Measurements from ENCODE around the gene NWD2. TPM values are rescaled to one million over a fixed set of nuclear protein-coding genes. Genes with fewer than 3 reads are reported as not detected.

The NWD2 gene
- total RNA-seq, 1 experiment from 2014 or later, result not detected

DNA sequence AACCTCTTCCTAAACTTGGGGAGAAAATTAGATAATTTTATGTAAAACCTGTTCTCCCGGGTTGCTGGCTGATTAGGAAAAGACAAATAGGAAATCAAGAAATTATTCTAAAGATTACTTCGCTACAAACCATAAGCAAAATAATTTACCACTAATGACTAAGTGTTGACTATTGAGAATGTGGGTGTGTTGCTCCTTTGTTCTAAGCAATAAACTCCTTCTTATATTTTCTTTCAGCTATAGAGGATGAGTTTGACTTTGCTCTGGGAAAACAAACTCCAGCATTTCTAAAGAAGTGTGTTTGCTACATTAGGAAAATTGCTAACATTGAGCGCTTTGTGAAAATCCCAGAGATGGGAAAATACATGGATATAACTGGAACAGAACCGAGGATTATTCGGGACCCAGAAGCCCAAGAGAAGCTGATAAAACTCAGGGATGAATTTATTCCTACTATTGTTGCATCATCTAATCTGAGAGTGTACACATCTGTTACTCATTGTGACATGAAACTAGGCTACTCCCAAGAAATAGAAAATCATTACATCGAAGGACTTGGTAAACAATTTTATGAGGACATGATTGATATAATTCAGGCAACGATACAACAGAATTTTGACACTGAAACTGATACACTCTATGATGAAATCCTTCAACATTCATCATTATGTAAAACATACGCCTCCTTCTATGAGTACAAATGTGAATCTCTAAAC, 194.2 kb downstream of the NWD2 start:
- DNase-seq (ENCODE audit: low read depth), result no peak

DNA sequence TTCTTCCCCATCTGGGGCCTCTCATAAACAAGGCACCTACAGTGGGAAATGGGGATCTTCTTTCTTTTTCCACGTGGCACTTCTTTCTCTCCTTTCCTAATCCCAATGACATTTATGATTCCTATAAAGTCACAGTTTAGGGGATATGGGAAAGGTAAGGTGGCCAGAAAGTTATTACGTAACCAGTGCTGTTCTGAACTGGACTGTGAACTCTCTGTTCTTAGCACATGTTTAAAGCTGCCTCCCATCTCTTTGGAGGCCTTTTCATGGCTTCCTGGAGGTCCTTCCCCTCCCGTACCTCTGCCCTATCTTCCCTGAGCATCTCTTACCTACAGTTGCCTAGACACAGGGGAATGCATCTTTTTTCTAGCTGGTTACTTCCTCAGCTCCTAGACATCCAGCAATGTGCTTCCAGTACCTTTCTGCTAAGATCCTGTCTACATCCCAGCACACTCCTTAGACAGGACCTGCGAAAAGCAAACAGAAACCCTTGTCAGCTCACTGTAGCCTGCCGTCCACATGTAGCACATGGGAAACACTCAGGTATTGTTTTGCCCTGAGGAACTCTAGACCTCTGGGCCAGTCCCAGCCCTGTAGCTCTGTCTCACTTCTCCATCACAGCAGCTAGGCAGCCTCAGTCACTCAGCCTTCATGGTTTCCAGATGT, 195.4 kb downstream of the NWD2 start:
- no peak for DNase-seq (ENCODE audit: low read depth)

DNA sequence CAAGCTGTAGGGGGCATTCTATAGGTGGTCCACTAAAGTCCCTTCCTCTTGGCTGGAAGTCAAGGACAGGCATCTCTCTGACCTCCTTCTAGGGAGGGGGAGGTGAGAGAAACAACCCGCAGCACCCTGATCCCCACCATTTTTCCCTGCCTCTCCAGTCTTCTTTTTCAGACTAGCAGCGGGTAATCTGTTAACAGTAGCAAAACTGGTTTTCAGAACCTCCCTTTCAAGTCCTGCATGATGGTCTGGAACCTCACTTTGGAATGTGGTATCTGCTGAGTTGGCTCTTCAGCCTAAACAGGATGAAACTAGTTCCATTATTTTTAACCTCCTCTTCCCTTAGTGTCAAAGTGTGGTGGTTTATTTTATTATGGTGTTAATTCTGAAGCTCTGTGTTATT, 196.0 kb downstream of the NWD2 start:
- DNase-seq (ENCODE audit: low read depth), result no peak

DNA sequence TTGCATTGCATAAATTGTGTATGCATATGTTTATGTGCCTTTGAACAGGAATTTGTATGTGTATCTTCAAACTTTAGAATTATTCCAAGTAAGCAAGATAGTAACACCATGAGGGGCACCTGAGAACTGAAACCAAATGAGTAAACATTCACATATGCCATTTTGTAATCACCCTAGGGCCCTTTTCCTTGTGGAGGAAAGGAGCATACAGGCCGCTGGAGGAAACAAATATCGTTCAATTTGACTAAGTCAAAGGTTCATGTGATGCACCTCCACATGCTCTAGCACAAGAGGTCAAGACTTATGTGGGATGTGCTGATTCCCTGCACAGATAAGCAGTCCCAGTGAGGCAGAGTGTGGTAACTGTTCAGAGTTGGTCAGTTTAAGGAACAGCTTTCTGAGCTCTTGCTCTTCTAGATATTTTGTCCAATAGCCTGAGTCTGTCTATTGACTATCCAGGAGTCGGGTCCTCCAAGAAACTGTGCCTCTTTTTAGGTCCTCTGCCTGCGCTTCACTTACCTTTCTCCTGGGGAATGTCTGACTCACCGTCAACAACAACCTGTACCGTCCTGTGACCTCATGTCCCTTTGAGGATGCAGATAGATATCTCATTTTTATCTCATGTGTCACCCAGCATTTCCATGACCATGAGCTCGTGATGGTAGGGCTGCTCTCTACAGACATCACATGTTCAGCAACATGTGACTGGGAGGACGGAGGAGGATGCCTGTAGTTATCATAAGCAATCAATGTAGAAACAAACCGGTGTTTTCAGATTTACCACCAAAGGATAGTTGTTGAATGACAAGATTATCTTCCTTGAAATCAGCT, 196.9 kb downstream of the NWD2 start:
- DNase-seq (ENCODE audit: low read depth), result peak; percentile 70

DNA sequence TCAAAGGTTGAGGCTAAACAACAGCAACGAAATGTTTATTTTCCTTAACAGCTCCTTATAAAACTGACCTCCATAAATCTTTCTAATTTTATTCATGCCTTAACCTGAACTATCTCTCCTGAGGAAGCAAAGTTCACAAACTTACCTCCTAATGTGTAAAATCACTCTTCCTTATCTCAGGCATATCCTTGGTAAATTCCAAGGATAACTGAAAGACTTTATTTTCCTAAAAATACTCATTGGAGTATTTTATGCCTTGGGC, 197.4 kb downstream of the NWD2 start:
- no peak for DNase-seq (ENCODE audit: low read depth)

DNA sequence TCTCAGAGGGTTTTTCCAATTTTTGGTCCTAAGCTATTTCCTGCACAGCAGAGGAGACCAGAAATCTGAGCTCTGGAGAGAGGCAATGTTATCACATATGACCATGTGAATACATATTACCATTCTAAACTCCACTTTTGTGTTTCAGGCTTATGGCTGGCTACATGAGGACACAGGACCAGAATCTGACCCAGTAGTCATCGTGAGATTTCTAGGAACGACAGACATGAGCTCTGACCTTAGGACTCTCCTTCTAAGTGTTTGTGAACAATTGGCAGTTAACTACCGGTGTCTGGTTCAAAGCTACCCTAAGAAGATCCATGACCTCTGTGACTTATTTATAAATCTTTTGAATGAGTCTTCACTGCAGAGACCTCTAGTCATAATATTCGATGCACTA, 198.6 kb downstream of the NWD2 start:
- no peak for DNase-seq (ENCODE audit: low read depth)

DNA sequence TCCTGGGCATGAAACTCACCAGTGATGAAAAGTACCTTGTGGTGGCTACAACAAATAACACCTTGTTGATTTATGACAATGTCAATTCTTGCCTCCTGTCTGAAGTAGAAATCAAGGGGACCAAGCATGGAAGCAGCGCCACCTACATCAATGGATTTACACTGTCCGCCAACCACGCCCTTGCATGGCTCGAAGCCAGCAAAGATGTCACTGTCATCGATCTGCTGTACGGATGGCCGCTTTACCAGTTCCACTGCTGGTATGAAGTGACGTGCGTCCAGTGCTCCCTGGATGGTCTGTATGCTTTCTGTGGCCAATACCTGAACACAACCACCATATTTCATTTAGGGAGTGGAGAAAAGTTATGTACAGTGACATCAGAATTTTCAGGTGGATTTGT, 200.5 kb downstream of the NWD2 start:
- no peak for DNase-seq (ENCODE audit: low read depth)

DNA sequence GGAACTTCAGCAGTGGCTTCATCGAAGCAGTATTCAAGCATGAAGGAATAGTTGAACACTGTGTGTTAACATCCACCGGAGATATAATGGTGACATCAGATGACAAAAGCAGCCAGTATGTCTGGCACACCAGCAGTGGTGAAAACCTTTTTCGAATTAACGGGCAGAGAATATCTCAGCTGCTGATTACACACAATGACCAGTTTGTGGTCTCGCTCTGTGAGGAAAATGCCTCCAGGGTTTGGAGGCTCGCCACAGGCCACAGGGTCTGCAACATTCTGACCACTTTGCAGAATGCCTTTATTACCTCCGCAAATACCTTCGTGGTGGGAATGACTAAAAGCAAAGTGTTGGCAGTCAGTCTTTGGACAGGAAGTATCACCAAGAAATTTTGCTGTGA, 201.5 kb downstream of the NWD2 start:
- peak; percentile 79 for DNase-seq (ENCODE audit: low read depth)

DNA sequence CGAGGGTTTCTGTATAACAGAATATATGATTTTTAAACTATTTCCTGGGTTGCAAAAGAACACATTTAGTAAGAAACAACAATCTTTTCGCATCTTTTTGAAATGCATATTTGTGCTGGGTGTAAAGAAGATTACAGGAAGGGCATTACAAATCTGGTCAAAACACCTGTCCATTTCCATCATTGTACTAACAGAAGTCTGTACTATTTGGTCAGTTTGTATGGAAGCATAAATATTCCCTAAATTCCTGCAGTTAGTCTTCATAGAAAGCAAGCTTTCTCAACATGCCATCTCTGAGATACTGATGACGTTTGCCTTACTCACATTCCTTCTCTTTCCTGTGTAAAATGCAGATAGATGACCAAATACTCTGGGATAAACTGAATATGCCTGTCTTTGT, 203.3 kb downstream of the NWD2 start:
- DNase-seq (ENCODE audit: low read depth), result peak; percentile 5

DNA sequence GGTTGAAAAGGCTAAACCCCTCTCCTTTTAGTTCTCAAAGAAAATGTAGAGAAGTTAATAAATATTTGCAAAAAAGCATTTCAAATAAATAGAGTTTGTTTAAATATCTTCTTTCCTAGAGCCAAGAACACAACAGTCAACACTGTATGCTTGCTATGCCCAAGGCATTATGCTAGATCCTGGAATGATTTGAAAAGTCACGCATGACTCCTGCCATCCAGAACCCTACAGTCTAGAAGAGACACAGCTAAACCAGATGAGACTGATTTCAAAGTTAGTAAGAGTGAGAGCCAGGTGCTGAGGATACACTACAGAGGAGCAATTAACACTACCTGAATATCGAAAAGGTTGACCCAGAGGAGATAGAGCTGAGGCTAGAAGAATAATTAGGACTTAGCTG, 205.8 kb downstream of the NWD2 start:
- DNase-seq (ENCODE audit: low read depth), result no peak

DNA sequence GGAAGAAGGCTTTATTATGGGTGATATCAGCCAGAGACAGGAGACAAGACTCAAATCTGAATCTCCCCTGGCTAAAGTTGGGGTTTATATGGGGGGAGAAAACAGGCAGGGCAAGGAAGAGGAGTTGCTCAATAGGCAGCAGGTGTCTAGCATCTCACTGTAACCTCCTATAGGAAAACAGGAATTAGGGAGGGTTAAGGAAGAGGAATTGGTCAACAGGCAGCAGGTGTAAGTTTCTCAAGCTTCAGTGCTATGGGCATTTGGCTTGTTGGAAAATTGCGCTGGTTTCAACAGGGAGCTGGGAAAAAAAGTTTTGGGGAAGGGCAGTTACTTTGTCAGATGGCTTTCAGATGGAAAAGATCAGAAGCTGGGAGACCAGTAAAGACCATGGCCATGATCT, 206.4 kb downstream of the NWD2 start:
- no peak for DNase-seq (ENCODE audit: low read depth)

DNA sequence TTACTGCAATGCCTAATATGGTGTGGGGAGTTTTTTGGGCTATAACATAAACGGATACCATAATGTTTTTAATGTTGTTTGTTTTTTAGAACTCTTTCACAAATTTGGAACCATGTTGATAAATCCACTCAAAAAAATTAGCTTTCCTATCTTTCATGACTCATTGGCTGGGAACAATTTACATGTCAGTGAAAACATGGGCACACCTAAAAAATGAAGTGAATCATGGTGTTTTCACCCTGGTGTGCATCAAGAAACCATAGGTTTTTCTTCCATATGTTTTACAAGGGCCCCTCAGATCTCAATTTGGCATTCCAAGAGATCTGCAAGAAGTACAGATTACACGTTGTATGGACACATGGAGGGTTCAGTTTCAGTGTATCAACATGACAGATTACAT, 207.1 kb downstream of the NWD2 start:
- no peak for DNase-seq (ENCODE audit: low read depth)

DNA sequence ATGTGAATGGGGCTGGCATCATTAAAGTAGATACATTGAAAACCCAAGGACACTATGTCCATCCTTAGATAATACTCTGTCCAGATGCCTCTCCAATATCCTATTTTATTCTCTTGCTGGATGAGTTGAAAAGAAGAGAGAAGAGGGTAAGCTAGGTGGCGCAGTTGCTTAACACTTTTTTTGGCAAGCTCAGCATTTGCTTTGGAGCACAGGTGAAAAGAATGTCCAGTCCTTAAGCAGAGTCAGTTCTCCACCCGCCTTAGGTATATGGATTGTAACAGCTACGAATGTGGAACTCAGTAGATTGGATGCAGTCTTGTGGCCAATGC, 208.4 kb downstream of the NWD2 start:
- peak; percentile 80 for DNase-seq (ENCODE audit: low read depth)

DNA sequence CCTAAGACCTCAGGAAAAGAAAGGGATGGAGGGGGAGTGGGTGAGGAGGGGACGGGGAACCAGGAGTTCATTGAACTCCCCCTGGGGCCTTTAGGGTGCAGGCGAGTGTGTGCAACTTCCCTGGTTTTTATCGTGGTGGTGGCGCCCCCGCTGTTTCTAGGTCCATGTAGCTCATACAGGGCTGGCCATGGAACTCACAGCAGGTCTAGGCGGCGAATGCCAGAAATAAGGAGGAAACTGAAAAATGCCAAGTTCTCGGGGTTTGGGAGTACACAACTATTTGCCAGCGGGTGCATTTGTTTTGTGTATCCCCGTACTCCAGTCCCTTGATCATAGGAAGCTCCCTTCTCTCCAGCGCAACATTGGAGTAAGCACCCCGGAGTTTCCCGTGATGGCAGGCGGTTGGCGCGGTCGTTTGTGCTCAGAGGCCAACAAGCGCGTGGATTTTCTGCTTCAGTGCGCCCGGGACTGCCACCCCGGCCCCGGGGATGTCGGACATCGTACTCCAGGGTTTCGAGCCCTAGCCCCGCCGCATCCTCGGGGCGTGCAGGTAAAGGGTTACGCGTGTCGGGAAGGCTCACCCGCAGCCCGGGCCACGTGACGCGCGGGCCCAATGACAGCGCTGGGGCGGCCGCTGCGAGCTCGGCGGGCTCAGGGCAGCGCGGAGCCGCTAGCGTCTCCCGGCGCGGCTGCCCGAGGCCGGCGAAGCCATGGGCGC, 208.9 kb downstream of the NWD2 start:
- peak; percentile 39 for DNase-seq (ENCODE audit: low read depth)

DNA sequence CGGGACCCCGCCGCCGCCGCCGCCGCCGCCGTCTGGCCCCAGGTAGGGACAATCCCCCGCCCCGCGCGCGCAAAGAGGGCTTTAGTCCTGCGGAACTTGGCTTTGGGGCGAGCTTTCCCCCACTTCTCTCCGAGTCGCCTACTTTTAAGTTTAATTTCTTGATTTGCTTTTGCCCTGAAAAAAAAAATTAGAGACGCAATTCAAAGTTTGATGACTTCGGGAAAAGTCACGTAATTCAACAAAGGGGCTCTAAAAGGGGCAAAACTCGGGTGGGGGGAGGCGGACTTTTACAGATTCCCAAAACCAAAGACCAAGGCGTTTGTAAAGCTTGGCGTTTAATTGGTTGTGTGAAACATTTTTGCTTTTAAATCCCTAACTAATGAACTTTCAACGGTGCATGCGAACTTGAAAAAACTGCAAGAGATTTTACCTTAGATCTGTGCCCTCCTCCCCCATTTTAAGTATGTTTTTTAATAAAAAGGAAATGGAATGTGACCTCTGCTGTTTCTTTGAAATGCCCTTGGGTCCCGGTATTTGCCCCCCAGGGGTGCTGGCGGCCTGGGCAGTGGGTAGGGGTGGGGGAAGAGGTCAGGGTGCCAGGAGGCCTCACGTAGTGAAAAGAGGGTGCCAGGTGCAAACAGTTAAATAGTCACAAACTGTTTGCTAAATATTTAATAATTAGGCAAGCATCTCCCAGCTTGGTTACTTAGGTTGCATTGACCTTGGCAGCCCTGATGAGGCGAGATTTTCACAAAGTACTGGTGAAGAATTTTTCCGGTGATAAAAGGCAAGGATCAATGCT, 209.7 kb downstream of the NWD2 start:
- DNase-seq (ENCODE audit: low read depth), result no peak

DNA sequence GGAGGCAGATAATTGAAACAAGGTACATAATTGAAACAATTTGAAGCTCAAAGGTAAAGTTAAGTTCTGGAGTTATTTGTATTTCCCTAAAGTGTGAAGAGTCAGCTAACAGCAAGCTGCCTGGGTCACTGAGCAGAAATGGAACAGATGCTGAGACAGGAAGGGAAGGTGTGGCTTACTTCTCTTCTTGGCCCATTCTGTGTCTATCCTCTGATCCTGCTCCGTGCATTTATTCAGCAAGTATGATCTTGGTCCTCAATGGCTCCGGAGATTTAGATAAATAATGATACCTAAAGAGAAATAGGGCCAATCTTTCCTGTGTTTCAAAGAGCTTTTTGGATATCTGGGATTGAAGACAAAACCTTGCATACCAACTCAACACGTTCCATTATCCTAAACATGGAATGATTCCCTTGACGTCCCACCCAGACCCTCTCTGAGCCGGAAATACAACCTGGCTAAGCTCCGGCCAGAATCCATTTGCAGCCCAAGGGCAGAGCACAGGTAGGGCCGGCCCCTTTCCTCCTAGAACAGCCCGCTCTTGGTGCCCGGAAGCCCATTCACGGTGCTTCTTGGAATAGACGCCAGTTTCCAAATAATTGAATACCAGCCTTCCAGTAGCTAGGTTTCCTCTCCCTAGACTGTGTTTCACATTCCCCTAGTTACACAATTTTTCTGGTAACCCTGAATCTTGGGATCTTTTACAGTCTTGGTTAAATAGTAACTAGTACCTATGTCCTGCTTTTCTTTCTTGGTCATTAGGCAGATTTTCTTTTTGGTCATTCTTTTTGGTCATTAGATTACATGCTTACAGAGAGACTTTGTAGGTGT, 211.0 kb downstream of the NWD2 start:
- DNase-seq (ENCODE audit: low read depth), result no peak

DNA sequence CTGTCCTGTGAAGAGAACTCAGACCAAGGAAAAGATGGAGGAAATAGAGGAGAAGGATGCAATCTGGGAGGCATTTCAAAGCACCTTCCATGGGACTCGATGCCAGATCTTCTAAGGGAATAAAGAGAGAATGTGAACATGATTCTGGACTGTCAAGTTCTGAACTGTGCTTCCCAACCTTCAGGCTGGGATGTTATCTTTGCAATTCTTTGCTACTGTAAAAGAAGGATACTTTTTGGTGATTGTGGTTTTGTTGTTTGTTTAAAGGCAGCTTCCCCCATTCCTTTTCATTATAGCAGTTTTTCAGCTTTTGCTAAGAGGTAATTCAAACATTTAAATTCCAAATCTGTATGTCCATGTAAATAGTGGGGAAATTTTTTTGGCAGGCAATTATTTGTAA, 217.3 kb downstream of the NWD2 start:
- DNase-seq (ENCODE audit: low read depth), result no peak

DNA sequence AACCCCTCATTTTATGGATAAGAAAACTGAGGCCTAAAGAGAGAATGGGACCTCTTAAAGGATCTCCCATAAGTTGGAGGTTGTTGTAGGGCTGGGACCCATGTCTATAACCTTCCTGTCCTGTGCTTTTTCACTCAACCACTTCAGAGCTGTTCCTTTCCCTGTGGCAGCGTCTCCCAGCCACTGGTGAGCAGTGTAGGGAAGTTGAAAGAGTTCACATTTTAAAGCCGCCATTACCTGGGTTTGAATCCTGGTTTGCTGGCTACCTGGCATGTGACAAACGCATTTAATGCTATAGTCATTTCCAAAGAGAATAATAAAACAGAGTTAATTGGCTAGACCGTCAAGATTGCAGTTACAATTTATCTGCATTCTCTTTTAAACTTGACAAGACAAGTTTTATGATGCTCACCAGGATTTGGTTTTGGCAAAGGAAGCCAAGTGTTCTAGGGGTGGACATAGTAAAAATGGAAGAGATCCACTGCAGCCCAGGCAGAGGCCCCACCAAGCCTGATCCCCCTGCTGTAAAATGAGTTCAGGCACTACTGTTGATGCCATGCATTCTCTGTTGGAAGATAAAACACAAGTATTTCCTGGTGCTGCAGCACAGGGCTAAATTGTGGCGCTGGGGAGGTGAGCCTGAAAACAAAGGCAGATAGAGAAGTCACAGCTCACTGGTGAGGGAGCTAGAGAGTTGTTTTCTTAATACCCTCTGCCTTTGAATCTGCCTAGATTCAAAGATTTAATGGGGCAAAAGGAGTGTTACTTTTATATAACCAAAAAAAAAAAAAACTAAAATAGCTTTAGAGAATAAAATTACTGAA, 218.7 kb downstream of the NWD2 start:
- DNase-seq (ENCODE audit: low read depth), result no peak

DNA sequence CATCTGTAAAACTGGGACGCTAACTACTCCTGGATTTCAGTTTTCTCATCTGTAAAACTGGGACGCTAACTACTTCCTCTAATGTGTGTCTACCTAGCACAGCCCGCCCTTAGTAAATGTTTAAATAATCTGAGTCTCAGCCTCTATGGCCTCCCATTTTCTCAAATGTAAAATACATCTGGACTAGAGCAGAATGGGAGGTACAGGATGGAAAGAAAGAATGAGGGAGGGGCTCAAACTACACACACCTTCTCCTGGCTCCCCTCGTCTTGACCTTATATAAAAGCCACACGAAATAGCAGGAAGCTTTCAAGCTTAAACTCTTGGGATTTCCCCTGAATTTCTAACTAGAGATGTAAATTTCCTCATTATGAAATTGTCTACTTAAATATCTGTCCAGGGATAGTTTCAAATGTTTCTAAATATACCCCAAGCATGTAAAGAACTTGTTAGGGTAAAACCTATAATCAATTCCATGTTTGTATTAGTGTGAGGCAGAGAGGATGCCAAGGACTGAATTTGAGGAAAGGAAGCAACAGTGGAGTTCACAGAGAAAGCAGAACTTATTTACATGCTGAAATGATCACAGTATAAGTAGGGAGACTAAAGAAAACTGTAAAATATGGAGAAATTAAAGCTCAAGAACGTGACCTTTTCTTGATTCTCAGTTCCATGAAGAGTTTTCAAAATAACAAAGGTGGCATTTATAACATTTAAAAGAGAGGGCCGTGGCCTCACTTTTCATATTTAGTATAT, 220.0 kb downstream of the NWD2 start:
- no peak for DNase-seq (ENCODE audit: low read depth)

Measured in M059J (cell line).